H1 (cell line): ENCODE results near the gene CREBBP. TPM values are rescaled to one million over a fixed set of nuclear protein-coding genes. Genes with fewer than 3 reads are reported as not detected.

Experiments
- CTCF ChIA-PET: fragments of 300-600 bp; sonication (Branson Sonifier 250); formaldehyde crosslinking; loops from one replicate; lab custom pipeline; 2021; ENCODE audit not compliant: partially characterized antibody; lab: Charles Lee
- POLR2A ChIA-PET: fragments of 300-600 bp; sonication (Branson Sonifier 250); formaldehyde crosslinking; loops from one replicate; lab custom pipeline; 2021; ENCODE audit warnings: inconsistent platforms; ENCODE audit not compliant: partially characterized antibody; lab: Charles Lee
- DNase-seq, 2 experiments: peaks; one replicate each; pipeline versions ENCODE4 v3.0.0 to v3.0.0-alpha.2; 2010 to 2022; ENCODE audit warnings: low spot score in 2 of 2, low read depth in 1 of 2, mixed read lengths in 1 of 2
- FAIRE-seq: peaks from 2 replicates; lab custom pipeline; 2011; peaks lifted over from hg19 to GRCh38; lab: Jason Lieb, UNC
- H2AFZ ChIP-seq: 2 replicates; pipeline ENCODE4 v1.8.1; 2012; ENCODE audit warnings: low read length, inconsistent platforms
- H2AK5ac ChIP-seq: 2 replicates; pipeline ENCODE4 v1.6.1; 2013; ENCODE audit warnings: low read depth, low read length
- H2BK120ac ChIP-seq: replicated peaks from 2 replicates; pipeline ENCODE3; 2013; ENCODE audit warnings: low read depth, low read length, inconsistent platforms
- H2BK12ac ChIP-seq: 2 replicates; pipeline ENCODE4 v1.6.1; 2013; ENCODE audit warnings: low read depth, low read length
- H2BK15ac ChIP-seq: 2 replicates; pipeline ENCODE4 v1.6.1; 2013; ENCODE audit warnings: low read length
- H2BK20ac ChIP-seq: 2 replicates; pipeline ENCODE4 v1.6.1; 2013; ENCODE audit warnings: low read length
- H2BK5ac ChIP-seq: 2 replicates; pipeline ENCODE4 v1.6.1; 2013; ENCODE audit warnings: low read depth, low read length
- H3K14ac ChIP-seq: 2 replicates; pipeline ENCODE4 v1.6.1; 2013; ENCODE audit warnings: inconsistent platforms; ENCODE audit not compliant: insufficient read length
- H3K18ac ChIP-seq: 2 replicates; pipeline ENCODE4 v1.6.1; 2013; ENCODE audit warnings: low read length; ENCODE audit errors: extremely low read depth
- H3K23ac ChIP-seq: 2 replicates; pipeline ENCODE4 v1.6.1; 2013; ENCODE audit warnings: inconsistent platforms; ENCODE audit not compliant: insufficient read length
- H3K23me2 ChIP-seq: 2 replicates; pipeline ENCODE4 v1.6.1; 2013; ENCODE audit warnings: low read depth, low read length
- H3K27ac ChIP-seq: 2 replicates; pipeline ENCODE4 v1.6.1; 2011; ENCODE audit warnings: low read depth, low read length, inconsistent platforms
- H3K27me3 ChIP-seq, 4 experiments: replicated peaks in 1 of 4; 1 replicate in 1 of 4; 2 replicates in 3 of 4; pipeline versions ENCODE4 v1.6.1 to v1.8.1; 2011 to 2013; ENCODE audit warnings: low read length in 3 of 4, mild to moderate bottlenecking in 3 of 4, inconsistent platforms in 2 of 4, mixed read lengths in 2 of 4, moderate library complexity in 1 of 4; ENCODE audit not compliant: control insufficient read depth in 3 of 4, insufficient read depth in 3 of 4; ENCODE audit errors: extremely low read depth in 1 of 4
- H3K36me3 ChIP-seq, 4 experiments: 2 replicates each; pipeline versions ENCODE4 v1.6.1 to v1.8.1; 2011 to 2013; ENCODE audit warnings: mild to moderate bottlenecking in 4 of 4, low read length in 3 of 4, moderate library complexity in 2 of 4, control low read depth in 1 of 4, inconsistent platforms in 1 of 4; ENCODE audit not compliant: insufficient read depth in 4 of 4, control insufficient read depth in 2 of 4
- H3K4ac ChIP-seq: replicated peaks from 2 replicates; pipeline ENCODE3; 2013; ENCODE audit warnings: low read length, low read depth, mixed read lengths, inconsistent platforms; ENCODE audit not compliant: insufficient read length
- H3K4me1 ChIP-seq, 4 experiments: replicated peaks in 1 of 4; 1 replicate in 1 of 4; 2 replicates in 3 of 4; pipeline versions ENCODE4 v1.6.1 to v1.8.1; 2011 to 2013; ENCODE audit warnings: low read length in 3 of 4, inconsistent platforms in 2 of 4, mixed read lengths in 1 of 4; ENCODE audit not compliant: insufficient read depth in 4 of 4, control insufficient read depth in 3 of 4
- H3K4me2 ChIP-seq, 2 experiments: 2 replicates each; pipeline versions ENCODE4 v1.6.1 to v1.8.1; 2011 to 2013; ENCODE audit warnings: low read depth in 2 of 2, low read length in 2 of 2, control low read depth in 1 of 2, inconsistent platforms in 1 of 2, mild to moderate bottlenecking in 1 of 2; ENCODE audit not compliant: insufficient read depth in 1 of 2
- H3K4me3 ChIP-seq, 4 experiments: fragments of 200-600, 300-600 bp in 1 of 4; sonication (generic), shearing (Covaris generic), sonication (Bioruptor Twin) in 1 of 4; 2 replicates each; pipeline versions ENCODE4 v1.5.1 to v1.8.1; 2011 to 2016; ENCODE audit warnings: low read length in 4 of 4, low read depth in 3 of 4, control low read depth in 2 of 4, inconsistent platforms in 2 of 4, mild to moderate bottlenecking in 2 of 4, mixed read lengths in 1 of 4, moderate library complexity in 1 of 4; ENCODE audit not compliant: insufficient read depth in 2 of 4; ENCODE audit errors: extremely low read depth in 1 of 4
- H3K56ac ChIP-seq: replicated peaks from 2 replicates; pipeline ENCODE3; 2013; ENCODE audit warnings: low read depth, mild to moderate bottlenecking, mixed read lengths, low read length, inconsistent platforms; ENCODE audit not compliant: insufficient read length
- H3K79me1 ChIP-seq: 2 replicates; pipeline ENCODE4 v1.6.1; 2013; ENCODE audit warnings: low read depth, low read length, control low read depth
- H3K79me2 ChIP-seq, 2 experiments: 2 replicates each; pipeline versions ENCODE4 v1.6.1 to v1.8.1; 2012 to 2013; ENCODE audit warnings: low read length in 2 of 2, mild to moderate bottlenecking in 2 of 2, inconsistent platforms in 1 of 2; ENCODE audit not compliant: insufficient read depth in 2 of 2, control insufficient read depth in 1 of 2
- H3K9ac ChIP-seq, 4 experiments: replicated peaks in 1 of 4; 1 replicate in 1 of 4; 2 replicates in 3 of 4; pipeline versions ENCODE4 v1.6.1 to v1.8.1; 2011 to 2013; ENCODE audit warnings: low read depth in 3 of 4, low read length in 3 of 4, control low read depth in 2 of 4, mild to moderate bottlenecking in 2 of 4, moderate library complexity in 2 of 4, inconsistent platforms in 1 of 4; ENCODE audit errors: extremely low read depth in 1 of 4
- H3K9me3 ChIP-seq, 2 experiments: 2 replicates each; pipeline versions ENCODE4 v1.6.1 to v1.8.1; 2012 to 2013; ENCODE audit warnings: mild to moderate bottlenecking in 2 of 2, moderate library complexity in 2 of 2, control low read depth in 1 of 2, inconsistent platforms in 1 of 2, low read depth in 1 of 2, low read length in 1 of 2, mixed read lengths in 1 of 2; ENCODE audit not compliant: insufficient read depth in 2 of 2
- H4K20me1 ChIP-seq, 2 experiments: replicated peaks in 1 of 2; 2 replicates each; pipeline versions ENCODE3 to v1.8.1; 2011 to 2013; ENCODE audit warnings: inconsistent platforms in 2 of 2, low read length in 2 of 2, mild to moderate bottlenecking in 1 of 2; ENCODE audit not compliant: insufficient read depth in 2 of 2, control insufficient read depth in 1 of 2
- H4K5ac ChIP-seq: 2 replicates; pipeline ENCODE4 v1.6.1; 2013; ENCODE audit warnings: low read length, low read depth, mixed read lengths, inconsistent platforms; ENCODE audit not compliant: insufficient read length
- H4K8ac ChIP-seq: 2 replicates; pipeline ENCODE4 v1.8.0; 2013; ENCODE audit warnings: mild to moderate bottlenecking, moderate library complexity, low read length, inconsistent platforms; ENCODE audit not compliant: insufficient read depth; ENCODE audit errors: extremely low read depth
- H4K91ac ChIP-seq: replicated peaks from 2 replicates; pipeline ENCODE3; 2013; ENCODE audit warnings: low read length, mixed read lengths, inconsistent platforms; ENCODE audit not compliant: insufficient read length
- BACH1 ChIP-seq: IDR thresholded peaks from 2 replicates; pipeline ENCODE4 v1.6.1; 2012; ENCODE audit warnings: low read length, improper control_type of control experiment
- CHD2 ChIP-seq: IDR thresholded peaks from 2 replicates; pipeline ENCODE4 v1.6.1; 2012; ENCODE audit warnings: low read length, improper control_type of control experiment
- FOSL1 ChIP-seq: IDR thresholded peaks from 2 replicates; pipeline ENCODE4 v1.6.1; 2011; ENCODE audit warnings: mild to moderate bottlenecking, low read depth, low read length, moderate library complexity; ENCODE audit not compliant: insufficient read depth
- KDM1A ChIP-seq: fragments of 200-600, 300-600 bp; sonication (generic); IDR thresholded peaks from 2 replicates; pipeline ENCODE4 v1.7.1; 2016; ENCODE audit warnings: mild to moderate bottlenecking, low read length, borderline replicate concordance
- SIN3A ChIP-seq, 2 experiments: IDR thresholded peaks in 1 of 2; conservative IDR thresholded peaks in 1 of 2; 2 replicates each; pipeline ENCODE4 v1.6.1; 2011 to 2012; ENCODE audit warnings: low read length in 2 of 2, improper control_type of control experiment in 1 of 2, low read depth in 1 of 2, mild to moderate bottlenecking in 1 of 2
- SIX5 ChIP-seq: IDR thresholded peaks from 2 replicates; pipeline ENCODE4 v1.6.1; 2011; ENCODE audit warnings: mild to moderate bottlenecking, low read depth, low read length
- WGBS, 2 experiments: shearing (Covaris generic) in 1 of 2; methylation state at CpG; one replicate each; pipeline versions ENCODE4 v1.1.6 to v1.1.7; 2013 to 2015; ENCODE audit warnings: low lambda C conversion rate in 2 of 2, mixed read lengths in 2 of 2, inconsistent platforms in 1 of 2, low coverage in 1 of 2, missing lambda C conversion rate in 1 of 2; ENCODE audit not compliant: insufficient replicate concordance in 2 of 2, insufficient coverage in 1 of 2, insufficient read length in 1 of 2; ENCODE audit errors: extremely low coverage in 1 of 2, missing lambda C conversion rate in 1 of 2; 5-methylcytosine and 5-hydroxymethylcytosine counted together
- polyA plus RNA-seq, 7 experiments: library from polyadenylated mRNA; depleted of rRNA in 3 of 7; stranded (reverse) in 5 of 7; unstranded in 2 of 7; fragments of >200 nt in 5 of 7; fragments of 200-250 nt in 2 of 7; gene quantifications; 1 replicate in 5 of 7; 2 replicates in 1 of 7; 4 replicates in 1 of 7; pipeline versions ENCODE4 v1.2.1 to v1.2.3, GENCODE V29; 2011 to 2013; ENCODE audit warnings: missing spikeins in 2 of 7, mixed read lengths in 2 of 7
- total RNA-seq: library from RNA; stranded (reverse); fragmentation: NEBNext Ultra II Directional; extraction: Animal tissue kit (Norgen Biotek cat#: 25700); gene quantifications from 2 replicates; pipeline ENCODE4 v1.2.1, GENCODE V29; 2021

CREBBP gene
- total and polyA plus RNA-seq, 2 of the 8 experiments (the other 6 are each of a cell fraction or from before 2014, with no cell fraction given), result 10.0 to 60.1 TPM

DNA sequence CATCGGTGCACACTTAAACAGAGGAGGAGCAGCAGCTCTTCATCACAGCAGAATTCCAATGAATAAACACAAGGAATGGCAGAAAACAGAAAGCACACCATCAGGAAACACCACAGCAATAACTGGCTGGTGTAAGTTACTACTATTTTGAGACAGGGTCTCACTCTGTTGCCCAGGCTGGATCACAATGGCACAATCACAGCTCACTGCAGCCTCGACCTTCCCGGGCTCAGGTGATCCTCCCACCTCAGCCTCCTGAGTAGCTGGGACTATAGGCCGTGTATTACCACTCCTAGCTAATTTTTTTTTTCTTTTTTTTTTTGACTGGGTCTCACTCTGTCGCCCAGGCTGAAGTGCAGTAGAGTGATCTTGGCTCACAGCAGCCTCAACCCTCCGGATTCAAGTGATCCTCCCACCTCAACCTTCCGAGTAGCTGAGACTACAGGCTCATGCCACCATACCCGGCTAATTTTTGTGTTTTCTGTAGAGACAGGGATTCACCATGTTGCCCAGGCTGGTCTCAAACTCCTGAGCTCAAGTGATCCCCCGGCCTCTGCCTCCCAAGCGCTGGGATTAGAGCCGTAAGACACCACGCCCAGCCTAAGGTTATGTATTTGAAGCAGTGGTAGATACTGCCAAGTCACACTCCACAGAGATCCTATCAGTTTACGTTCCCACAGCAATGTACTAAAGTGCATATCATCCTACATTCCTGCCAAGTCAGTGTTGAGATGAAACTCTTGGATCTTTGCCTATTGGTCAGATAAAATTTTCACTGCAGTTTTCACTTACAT lies 183.9 kb downstream of the CREBBP start:
- Histone ChIP-seq H3K79me1 (peaks cover 10% of the 10 kb centered on the region; the same call in 1 of the 2 replicates), H2BK20ac (no peak overlapping the region), H3K4me1 (no peaks in the 10 kb centered on the region; a peak in 2 of 7 replicates), H3K9me3 (no peaks in the 10 kb centered on the region), H3K14ac (no peak overlapping the region), H4K91ac (no peak overlapping the region), H2BK12ac (no peak overlapping the region), H4K8ac (no peak overlapping the region; the same call in 1 of the 2 replicates), H3K36me3 (peaks cover 0 to 5% (median 0%) of the 10 kb centered on the region in 4 experiments; a peak in 2 of 8 replicates), H3K23ac (no peak overlapping the region), H2BK120ac (no peak overlapping the region), H3K27ac (no peak overlapping the region), H3K56ac (no peak overlapping the region), H3K18ac (no peak overlapping the region), H2AK5ac (no peak overlapping the region), H2BK15ac (no peak overlapping the region), H2BK5ac (no peak overlapping the region), H3K27me3 (no peaks in the 10 kb centered on the region), H3K79me2 (peaks cover 0 to 67% of the 10 kb centered on the region in 2 experiments; a peak in 3 of 4 replicates), H2AFZ (no peak overlapping the region), H3K4me2 (no peak overlapping the region), H3K23me2 (no peaks in the 10 kb centered on the region), H3K4me3 (no peak overlapping the region), H3K4ac (no peak overlapping the region), H3K9ac (no peak overlapping the region; a peak in 1 of 7 replicates), H4K20me1 (peaks cover 0 to 4% of the 10 kb centered on the region in 2 experiments), H4K5ac (no peak overlapping the region)
- CTCF ChIA-PET, result interaction anchor here (0.6 to 1.3 kb wide), 6 partner anchors 10 to 708 kb away, joined by 3 read pairs; no protein-coding TSS in a partner anchor
- TF ChIP-seq CHD2, result no peak
- no peak for TF ChIP-seq FOSL1
- TF ChIP-seq SIX5, result no peak
- TF ChIP-seq SIN3A (conservative IDR thresholded peaks at IDR 0.05 in 1 of 2, IDR thresholded peaks at IDR 0.05 in 1 of 2; ENCODE audit: low read depth in 1 of 2, low read length in 2 of 2), result no peak
- no peak for TF ChIP-seq BACH1
- no peak for TF ChIP-seq KDM1A
- DNase-seq, result no peak
- POLR2A ChIA-PET, result interaction anchor here (0.6 to 1.9 kb wide), 6 partner anchors 8 to 477 kb away, joined by 3 to 7 read pairs (median 3); partner anchors contain the start of gene TRAP1
- FAIRE-seq, result no peak
- WGBS, 2 experiments, result 91% methylated on average over 9 of the region's 13 CpGs; no CpG with 5 or more reads in 1 of the 2 experiments
